ENCODE measurements around the gene RCN2. TPM values are rescaled to one million over a fixed set of nuclear protein-coding genes. Genes with fewer than 3 reads are reported as not detected.

Gene RCN2
- total and polyA plus RNA-seq, 2 of the 13 experiments (the other 11 are each of a cell fraction or from before 2014, with no cell fraction given), result 84.4 to 89.0 TPM

GRCh38 chr15:76931397-76932134 lies at the start of gene RCN2 (continued):
- TF ChIP-seq ZNF841 (CRISPR knock-in tag; IDR thresholded peaks at IDR 0.05; ENCODE audit: borderline replicate concordance) (no peak), MXD3 (CRISPR knock-in tag; IDR thresholded peaks at IDR 0.05) (peak; percentile 18; the same call in 1 of the 2 replicates), PCBP2 (optimal IDR thresholded peaks at IDR 0.05; ENCODE audit: low read depth, low read length, poor library complexity, severe bottlenecking) (no peak), CEBPZ (IDR thresholded peaks at IDR 0.05; ENCODE audit: low read length) (no peak), ZNF143 (CRISPR knock-in tag; IDR thresholded peaks at IDR 0.05) (no peak), ZNF616 (CRISPR knock-in tag; IDR thresholded peaks at IDR 0.05; ENCODE audit: low read depth) (no peak), SRY (CRISPR knock-in tag; IDR thresholded peaks at IDR 0.05) (peak; percentile 54), POGK (CRISPR knock-in tag; conservative IDR thresholded peaks at IDR 0.05) (peak; percentile 51; the same call in 1 of the 2 replicates), ZNF329 (CRISPR knock-in tag; IDR thresholded peaks at IDR 0.05; ENCODE audit: low read depth) (no peak; the same call in 1 of the 2 replicates), ZNF441 (CRISPR knock-in tag; IDR thresholded peaks at IDR 0.05; ENCODE audit: borderline replicate concordance) (peak; percentile 53; the same call in 1 of the 2 replicates), ZNF414 (CRISPR knock-in tag; IDR thresholded peaks at IDR 0.05) (no peak), ZNF775 (CRISPR knock-in tag; IDR thresholded peaks at IDR 0.05; ENCODE audit: borderline replicate concordance) (no peak), FOXA1 (IDR thresholded peaks at IDR 0.05) (no peak), FOXA1 (CRISPR knock-in tag; IDR thresholded peaks at IDR 0.05) (0 out of 2 replicates have a peak, but pooled peaks have one; percentile 0), ZSCAN29 (CRISPR knock-in tag; conservative IDR thresholded peaks at IDR 0.05) (no peak), TIGD3 (CRISPR knock-in tag; IDR thresholded peaks at IDR 0.05; ENCODE audit: borderline replicate concordance) (no peak), ZBTB8A (CRISPR knock-in tag; IDR thresholded peaks at IDR 0.05; ENCODE audit: borderline replicate concordance, low read depth) (no peak), ZNF772 (CRISPR knock-in tag; IDR thresholded peaks at IDR 0.05) (peak; percentile 54; the same call in 1 of the 2 replicates), ZNF230 (CRISPR knock-in tag; IDR thresholded peaks at IDR 0.05) (peak; percentile 29; the same call in 1 of the 2 replicates), PBX3 (CRISPR knock-in tag; IDR thresholded peaks at IDR 0.05; ENCODE audit: borderline replicate concordance) (no peak)
